ENCODE data around the gene CBX1. TPM values are rescaled to one million over a fixed set of nuclear protein-coding genes. Genes with fewer than 3 reads are reported as not detected.
A peak's percentile ranks its signal among the peaks of the same experiment; 100 is the strongest.

The CBX1 gene
- total RNA-seq, 1 experiment from 2014 or later: 157 TPM

- ATAC-seq (peak; percentile 95), DNase-seq (ENCODE audit: low read depth, low spot score) (peak; percentile 95)
- Histone ChIP-seq H3K27ac (ENCODE audit: low read length) (peak within 1 kb of the TSS; percentile 97), H3K4me3 (ENCODE audit: low read depth in 2 of 2, low read length in 2 of 2) (peak within 1 kb of the TSS; percentile 77 to 87), H3K4me1 (ENCODE audit: control insufficient read depth, insufficient read depth, low read length) (peaks cover 44% of the 10 kb centered on the region), H3K36me3 (ENCODE audit: control insufficient read depth, insufficient read depth, low read length) (peaks cover 13% of the 10 kb centered on the region; the same call in 1 of the 2 replicates), H3K9me3 (ENCODE audit: control insufficient read depth, insufficient read depth, low read depth, low read length) (no peaks in the 10 kb centered on the region), H3K27me3 (ENCODE audit: control insufficient read depth, insufficient read depth, low read length) (no peaks in the 10 kb centered on the region)
- POLR2A ChIA-PET: interaction anchor here (0.6 to 1.9 kb wide), 4 partner anchors 10 to 260 kb away, joined by 3 to 9 read pairs (median 4); no protein-coding TSS in a partner anchor
- TF ChIP-seq TCF7L2 (IDR thresholded peaks at IDR 0.05; ENCODE audit: low read depth, low read length) (no peak), SIN3A (IDR thresholded peaks at IDR 0.05; ENCODE audit: borderline replicate concordance, insufficient read depth, low read depth, low read length) (peak; percentile 4; the same call in 1 of the 2 replicates), REST (IDR thresholded peaks at IDR 0.05; ENCODE audit: insufficient read depth in 1 of 2, low read depth in 2 of 2, low read length in 1 of 2) (no peak), POLR2AphosphoS5 (IDR thresholded peaks at IDR 0.05; ENCODE audit: low read depth, low read length) (0 out of 2 replicates have a peak, but pooled peaks have one; percentile 81)
- BruUV-seq (replicated peaks): no TSS peak
- intact Hi-C loops (cut with micrococcal nuclease; ENCODE audit: unreplicated experiment): no loop called here
- in situ Hi-C loops (cut with HindIII; ENCODE audit: low pct_unique_long_range_greater_than_20kb, low sequenced_read_pairs): no loop called here
- CTCF ChIA-PET: interaction anchor here (0.7 to 1.4 kb wide), 7 partner anchors 10 to 161 kb away, joined by 3 read pairs; partner anchors contain the start of gene CDK5RAP3
Measured at GRCh38 chr17:48047741-48048383, 53.4 kb downstream of the CBX1 start, which contains the start of gene NFE2L1. Gene NFE2L1, plus strand, starts transcription at chr17:48048359. Its CDS starts 2,760 bp downstream, at chr17:48051119.

GRCh38 chr17:48047113-48047740 lies 54.1 kb downstream of the CBX1 start:
- intact Hi-C loops (cut with micrococcal nuclease; ENCODE audit: unreplicated experiment) (no loop called here), in situ Hi-C loops (cut with HindIII; ENCODE audit: low pct_unique_long_range_greater_than_20kb, low sequenced_read_pairs) (no loop called here)
- Histone ChIP-seq H3K36me3 (ENCODE audit: control insufficient read depth, insufficient read depth, low read length) (peaks cover 13% of the 10 kb centered on the region; the same call in 1 of the 2 replicates), H3K4me1 (ENCODE audit: control insufficient read depth, insufficient read depth, low read length) (peaks cover 38% of the 10 kb centered on the region), H3K27me3 (ENCODE audit: control insufficient read depth, insufficient read depth, low read length) (no peaks in the 10 kb centered on the region), H3K27ac (ENCODE audit: low read length) (peak overlapping the region; percentile 97), H3K9me3 (ENCODE audit: control insufficient read depth, insufficient read depth, low read depth, low read length) (no peaks in the 10 kb centered on the region), H3K4me3 (ENCODE audit: low read depth in 2 of 2, low read length in 2 of 2) (peak overlapping the region; percentile 77 to 87)
- ATAC-seq: no peak
- BruUV-seq (replicated peaks): TSS peak; percentile 97
- TF ChIP-seq SIN3A (IDR thresholded peaks at IDR 0.05; ENCODE audit: borderline replicate concordance, insufficient read depth, low read depth, low read length): 0 out of 2 replicates have a peak, but pooled peaks have one; percentile 78
- no peak for TF ChIP-seq TCF7L2 (IDR thresholded peaks at IDR 0.05; ENCODE audit: low read depth, low read length)
- DNase-seq (ENCODE audit: low read depth, low spot score): no peak
- CTCF ChIA-PET: interaction anchor here (1.2 kb wide), 1 partner anchor 11 kb away, joined by 3 read pairs; no protein-coding TSS in a partner anchor
- POLR2A ChIA-PET: no interaction called here

GRCh38 chr17:48046296-48046695 lies 55.0 kb downstream of the CBX1 start:
- in situ Hi-C loops (cut with HindIII; ENCODE audit: low pct_unique_long_range_greater_than_20kb, low sequenced_read_pairs): no loop called here
- TF ChIP-seq POLR2AphosphoS5 (IDR thresholded peaks at IDR 0.05; ENCODE audit: low read depth, low read length): no peak
- TF ChIP-seq REST (IDR thresholded peaks at IDR 0.05; ENCODE audit: insufficient read depth in 1 of 2, low read depth in 2 of 2, low read length in 1 of 2): no peak
- TF ChIP-seq CTCF (IDR thresholded peaks at IDR 0.05): no peak
- no peak for TF ChIP-seq TCF7L2 (IDR thresholded peaks at IDR 0.05; ENCODE audit: low read depth, low read length)
- TF ChIP-seq SIN3A (IDR thresholded peaks at IDR 0.05; ENCODE audit: borderline replicate concordance, insufficient read depth, low read depth, low read length): no peak
- no TSS peak for BruUV-seq (replicated peaks)
- POLR2A ChIA-PET: no interaction called here
- ATAC-seq (no peak), DNase-seq (ENCODE audit: low read depth, low spot score) (no peak)
- Histone ChIP-seq H3K4me3 (ENCODE audit: low read depth in 2 of 2, low read length in 2 of 2) (peak overlapping the region in 1 of 2 experiments; percentile 77; a peak in 1 of 4 replicates), H3K4me1 (ENCODE audit: control insufficient read depth, insufficient read depth, low read length) (peaks cover 29% of the 10 kb centered on the region), H3K27ac (ENCODE audit: low read length) (peak overlapping the region; percentile 97), H3K36me3 (ENCODE audit: control insufficient read depth, insufficient read depth, low read length) (peaks cover 11% of the 10 kb centered on the region; the same call in 1 of the 2 replicates), H3K27me3 (ENCODE audit: control insufficient read depth, insufficient read depth, low read length) (no peaks in the 10 kb centered on the region), H3K9me3 (ENCODE audit: control insufficient read depth, insufficient read depth, low read depth, low read length) (no peaks in the 10 kb centered on the region)
- CTCF ChIA-PET: no interaction called here
- intact Hi-C loops (cut with micrococcal nuclease; ENCODE audit: unreplicated experiment): no loop called here
